Endothelial cell of umbilical vein (primary cell): ENCODE data around the gene BMERB1. TPM values are rescaled to one million over a fixed set of nuclear protein-coding genes. Genes with fewer than 3 reads are reported as not detected.
A peak's percentile ranks its signal among the peaks of the same experiment; 100 is the strongest.
"Not testable (repeated sequence)": the region's sequence is repeated elsewhere in the genome, so short reads cannot be mapped to it uniquely, and the experiment has no call there.

Experiments used
- BruUV-seq: library from RNA; stranded (reverse); fragments of 400-500 nt; replicated peaks from 2 replicates; lab custom pipeline; 2021; lab: Mats Ljungman, UMichigan
- CTCF ChIA-PET: fragments of 300-600, 350-600 bp; sonication (Branson Sonifier 250); formaldehyde crosslinking; loops from one replicate; lab custom pipeline; 2021; ENCODE audit warnings: antibody characterized with exemption, inconsistent platforms; lab: Charles Lee
- POLR2A ChIA-PET: fragments of 300-600, 350-600 bp; sonication (Branson Sonifier 250); formaldehyde crosslinking; loops from one replicate; lab custom pipeline; 2021; ENCODE audit warnings: antibody characterized with exemption, inconsistent platforms; lab: Charles Lee
- DNase-seq: peaks from one replicate; pipeline ENCODE4 v3.0.0-alpha.2; 2011; ENCODE audit warnings: low read depth, low spot score
- FAIRE-seq: peaks from 2 replicates; lab custom pipeline; 2011; peaks lifted over from hg19 to GRCh38; lab: Jason Lieb, UNC
- H2AFZ ChIP-seq: 2 replicates; pipeline ENCODE4 v1.6.0; 2012; ENCODE audit warnings: low read depth, low read length, control low read depth, inconsistent platforms
- H3K27ac ChIP-seq: 2 replicates; pipeline ENCODE4 v1.5.1; 2011; ENCODE audit warnings: low read depth, mild to moderate bottlenecking, control low read depth, low read length, moderate library complexity; ENCODE audit not compliant: insufficient read depth
- H3K27me3 ChIP-seq, 2 experiments: 2 replicates each; pipeline versions ENCODE4 v1.6.0 to v1.6.1; 2011; ENCODE audit warnings: low read length in 2 of 2, mixed read lengths in 1 of 2; ENCODE audit not compliant: control insufficient read depth in 2 of 2, insufficient read depth in 2 of 2
- H3K36me3 ChIP-seq, 2 experiments: 2 replicates in 1 of 2; 3 replicates in 1 of 2; pipeline ENCODE4 v1.5.1; 2011; ENCODE audit warnings: low read length in 2 of 2, mild to moderate bottlenecking in 1 of 2, moderate library complexity in 1 of 2; ENCODE audit not compliant: control insufficient read depth in 2 of 2, insufficient read depth in 2 of 2; ENCODE audit errors: extremely low read depth in 1 of 2
- H3K4me1 ChIP-seq: 3 replicates; pipeline ENCODE4 v1.5.1; 2011; ENCODE audit warnings: mild to moderate bottlenecking, low read length; ENCODE audit not compliant: control insufficient read depth, insufficient read depth; ENCODE audit errors: extremely low read depth
- H3K4me2 ChIP-seq: 2 replicates; pipeline ENCODE4 v1.6.1; 2011; ENCODE audit warnings: low read length, control low read depth, mixed read lengths; ENCODE audit not compliant: insufficient read depth
- H3K4me3 ChIP-seq, 3 experiments: fragments of 200-600 bp in 1 of 3; sonication (generic), shearing (Covaris generic) in 1 of 3; replicated peaks in 1 of 3; 2 replicates each; pipeline ENCODE4 v1.5.1; 2011 to 2016; ENCODE audit warnings: control low read depth in 3 of 3, low read length in 3 of 3, mild to moderate bottlenecking in 2 of 3, inconsistent platforms in 1 of 3, low read depth in 1 of 3, moderate library complexity in 1 of 3; ENCODE audit not compliant: insufficient read depth in 1 of 3
- H3K79me2 ChIP-seq: 2 replicates; pipeline ENCODE4 v1.6.0; 2012; ENCODE audit warnings: low read length, inconsistent platforms; ENCODE audit not compliant: control insufficient read depth, insufficient read depth
- H3K9ac ChIP-seq: replicated peaks from 2 replicates; pipeline ENCODE3; 2011; ENCODE audit warnings: low read length, control low read depth; ENCODE audit not compliant: insufficient read depth; ENCODE audit errors: extremely low read depth
- H3K9me1 ChIP-seq: replicated peaks from 3 replicates; pipeline ENCODE4 v1.6.0; 2011; ENCODE audit warnings: mild to moderate bottlenecking, low read length; ENCODE audit not compliant: control insufficient read depth, insufficient read depth; ENCODE audit errors: extremely low read depth
- H3K9me3 ChIP-seq: replicated peaks from 2 replicates; pipeline ENCODE4 v1.5.1; 2012; ENCODE audit warnings: low read length, inconsistent platforms; ENCODE audit not compliant: control insufficient read depth, insufficient read depth
- H4K20me1 ChIP-seq: replicated peaks from 2 replicates; pipeline ENCODE3; 2011; ENCODE audit warnings: mild to moderate bottlenecking, low read length; ENCODE audit not compliant: control insufficient read depth, insufficient read depth; ENCODE audit errors: extremely low read depth
- dilution Hi-C: fragments of 300-500 bp; cut with MboI; formaldehyde crosslinking; loops from one replicate; pipeline ENCODE4 v1.15.0; 2019; ENCODE audit warnings: low sequenced_read_pairs; ENCODE audit not compliant: extremely low pct_ligation_motif_present
- intact Hi-C: fragments of 100-400 bp; cut with micrococcal nuclease; formaldehyde crosslinking; loops from one replicate; pipeline ENCODE4 v1.10.0; 2022
- polyA plus RNA-seq, 4 experiments: library from polyadenylated mRNA; depleted of rRNA in 3 of 4; stranded (reverse) in 3 of 4; unstranded in 1 of 4; fragments of >200 nt; gene quantifications; 2 replicates each; pipeline versions ENCODE4 v1.2.1 to v1.2.3, GENCODE V29; 2011 to 2012; ENCODE audit warnings: missing spikeins in 1 of 4
- total RNA-seq: library from RNA; stranded (reverse); gene quantifications from 2 replicates; pipeline ENCODE4 v1.2.3, GENCODE V29; 2021

Gene BMERB1
- total and polyA plus RNA-seq, 2 donors (not counting 3 experiments of a cell fraction or from before 2014, with no cell fraction given), result 14.1 to 17.4 TPM

- H3K4me2 ChIP-seq, H3K27ac ChIP-seq, intact Hi-C loops, H4K20me1 ChIP-seq, H3K4me3 ChIP-seq, H3K9me3 ChIP-seq, H3K36me3 ChIP-seq, dilution Hi-C loops, H3K9ac ChIP-seq, H3K27me3 ChIP-seq, H3K9me1 ChIP-seq, H2AFZ ChIP-seq, CTCF ChIA-PET, POLR2A ChIA-PET, BruUV-seq, DNase-seq, H3K4me1 ChIP-seq, FAIRE-seq, H3K79me2 ChIP-seq: not testable (repeated sequence)
Measured at GRCh38 chr16:15389916-15390315, 44.5 kb upstream of the BMERB1 start.

DNA sequence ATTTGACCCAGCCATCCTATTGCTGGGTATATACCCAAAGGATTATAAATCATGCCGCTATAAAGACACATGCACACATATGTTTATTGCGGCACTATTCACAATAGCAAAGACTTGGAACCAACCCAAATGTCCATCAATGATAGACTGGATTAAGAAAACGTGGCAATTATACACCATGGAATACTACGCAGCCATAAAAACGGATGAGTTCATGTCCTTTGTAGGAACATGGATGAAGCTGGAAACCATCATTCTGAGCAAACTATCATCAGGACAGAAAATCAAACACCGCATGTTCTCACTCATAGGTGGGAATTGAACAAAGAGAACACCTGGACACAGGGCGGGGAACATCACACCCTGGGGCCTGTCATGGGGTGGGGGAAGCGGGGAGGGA is 41.4 kb upstream of the BMERB1 start:
- H3K4me3 ChIP-seq, H2AFZ ChIP-seq, H3K36me3 ChIP-seq, CTCF ChIA-PET, H3K27ac ChIP-seq, H3K4me1 ChIP-seq, POLR2A ChIA-PET, FAIRE-seq, DNase-seq, H3K79me2 ChIP-seq, H3K27me3 ChIP-seq, H4K20me1 ChIP-seq, intact Hi-C loops, H3K9me3 ChIP-seq, H3K9ac ChIP-seq, BruUV-seq, H3K4me2 ChIP-seq, H3K9me1 ChIP-seq, dilution Hi-C loops: not testable (repeated sequence)

GRCh38 chr16:15395631-15396508 is 38.5 kb upstream of the BMERB1 start, which contains the start of gene MPV17L:
MPV17L (plus strand) TSS chr16:15395754; CDS start chr16:15395898, 144 bp downstream.
- FAIRE-seq, H3K79me2 ChIP-seq, POLR2A ChIA-PET, DNase-seq, CTCF ChIA-PET, H3K27me3 ChIP-seq, H3K4me1 ChIP-seq, H3K9me3 ChIP-seq, H3K9me1 ChIP-seq, intact Hi-C loops, H3K9ac ChIP-seq, BruUV-seq, H3K27ac ChIP-seq, H4K20me1 ChIP-seq, dilution Hi-C loops, H3K36me3 ChIP-seq: not testable (repeated sequence)
- H2AFZ ChIP-seq, result peak within 1 kb of the TSS; percentile 95
- H3K4me2 ChIP-seq, result peak within 1 kb of the TSS; percentile 42
- peak within 1 kb of the TSS; percentile 23 to 41 (median 36) for H3K4me3 ChIP-seq

GRCh38 chr16:15396509-15396829 is 37.9 kb upstream of the BMERB1 start:
- H4K20me1 ChIP-seq, H3K9me3 ChIP-seq, FAIRE-seq, H3K4me2 ChIP-seq, H3K79me2 ChIP-seq, DNase-seq, BruUV-seq, dilution Hi-C loops, H3K9me1 ChIP-seq, H2AFZ ChIP-seq, H3K27me3 ChIP-seq, H3K4me1 ChIP-seq, intact Hi-C loops, CTCF ChIA-PET, H3K36me3 ChIP-seq, H3K4me3 ChIP-seq, POLR2A ChIA-PET, H3K27ac ChIP-seq, H3K9ac ChIP-seq: not testable (repeated sequence)
